K562 (cell line): ENCODE data around the gene HIVEP3. TPM values are rescaled to one million over a fixed set of nuclear protein-coding genes. Genes with fewer than 3 reads are reported as not detected.

ENCODE experiments used
- ATAC-seq: fragments of 200-7000 bp; cut with Tn5 transposase; 3 replicates; pipeline ENCODE4 v1.9.1; 2020; ENCODE audit warnings: moderate library complexity
- BruUV-seq: library from RNA; stranded (reverse); fragments of 400-500 nt; replicated peaks from 2 replicates; lab custom pipeline; 2021; lab: Mats Ljungman, UMichigan
- CTCF ChIA-PET: fragments of 300-600 bp; formaldehyde crosslinking; extraction: SDS; loops from one replicate; lab custom pipeline; 2021; ENCODE audit warnings: low intra/inter-chr PET ratio; lab: Yijun Ruan, JAX
- POLR2A ChIA-PET: fragments of 300-600, 350-650 bp; sonication (Branson Sonifier 250); formaldehyde crosslinking; extraction: SDS; loops from one replicate; lab custom pipeline; 2021; ENCODE audit warnings: antibody characterized with exemption, inconsistent platforms; lab: Yijun Ruan, JAX
- DNase-seq, 4 experiments: peaks; one replicate each; pipeline versions ENCODE4 v3.0.0 to v3.0.0-alpha.2; 2011 to 2018; ENCODE audit warnings: low spot score in 3 of 4, mixed read lengths in 3 of 4; ENCODE audit errors: extremely low read depth in 1 of 4
- FAIRE-seq: peaks from 2 replicates; lab custom pipeline; 2011; peaks lifted over from hg19 to GRCh38; lab: Jason Lieb, UNC
- H2AFZ ChIP-seq: 2 replicates; pipeline ENCODE4 v1.6.0; 2011; ENCODE audit warnings: low read depth, low read length, control low read depth, inconsistent platforms
- H3K27ac ChIP-seq: fragments of 200-600 bp; 3 replicates; pipeline ENCODE4 v1.8.0; 2011; ENCODE audit warnings: low read depth, mild to moderate bottlenecking, control low read depth, inconsistent platforms, low read length, moderate library complexity, mixed read lengths; ENCODE audit errors: extremely low read depth
- H3K27me3 ChIP-seq, 2 experiments: fragments of 300-600 bp in 1 of 2; 2 replicates in 1 of 2; 3 replicates in 1 of 2; pipeline versions ENCODE4 v1.6.0 to v1.8.0; 2011; ENCODE audit warnings: inconsistent platforms in 2 of 2, low read length in 2 of 2, mild to moderate bottlenecking in 1 of 2, mixed read lengths in 1 of 2, moderate library complexity in 1 of 2; ENCODE audit not compliant: control insufficient read depth in 2 of 2, insufficient read depth in 2 of 2
- H3K36me3 ChIP-seq: fragments of 300-600 bp; 3 replicates; pipeline ENCODE4 v1.8.0; 2011; ENCODE audit warnings: mild to moderate bottlenecking, low read length, inconsistent platforms; ENCODE audit not compliant: control insufficient read depth, insufficient read depth
- H3K4me1 ChIP-seq, 2 experiments: fragments of 200-600 bp in 1 of 2; replicated peaks in 1 of 2; 2 replicates in 1 of 2; 3 replicates in 1 of 2; pipeline versions ENCODE4 v1.5.1 to v1.8.0; 2011; ENCODE audit warnings: inconsistent platforms in 2 of 2, low read length in 2 of 2, mild to moderate bottlenecking in 1 of 2, mixed read lengths in 1 of 2, moderate library complexity in 1 of 2; ENCODE audit not compliant: control insufficient read depth in 2 of 2, insufficient read depth in 2 of 2
- H3K4me2 ChIP-seq: 2 replicates; pipeline ENCODE4 v1.6.1; 2011; ENCODE audit warnings: low read length, control low read depth, inconsistent platforms, mixed read lengths; ENCODE audit not compliant: insufficient read depth
- H3K4me3 ChIP-seq: fragments of 200-600 bp; sonication (generic), shearing (Covaris generic); 2 replicates; pipeline ENCODE4 v1.5.1; 2016; ENCODE audit warnings: control low read depth, inconsistent platforms
- H3K79me2 ChIP-seq: fragments of 200-600 bp; 3 replicates; pipeline ENCODE4 v1.8.0; 2011; ENCODE audit warnings: low read length, inconsistent platforms; ENCODE audit not compliant: control insufficient read depth, insufficient read depth
- H3K9ac ChIP-seq, 2 experiments: 2 replicates each; pipeline versions ENCODE4 v1.6.0 to v1.6.1; 2011; ENCODE audit warnings: low read depth in 2 of 2, low read length in 2 of 2, control low read depth in 1 of 2, inconsistent platforms in 1 of 2, mild to moderate bottlenecking in 1 of 2, mixed read lengths in 1 of 2; ENCODE audit not compliant: insufficient read depth in 1 of 2
- H3K9me1 ChIP-seq: one replicate; pipeline ENCODE4 v1.6.0; 2011; ENCODE audit warnings: inconsistent platforms, mild to moderate bottlenecking, low read length, moderate library complexity; ENCODE audit not compliant: control insufficient read depth, insufficient read depth
- H3K9me3 ChIP-seq: replicated peaks from 2 replicates; pipeline ENCODE4 v1.5.1; 2011; ENCODE audit warnings: low read depth, low read length, inconsistent platforms; ENCODE audit not compliant: control insufficient read depth, insufficient read depth
- H4K20me1 ChIP-seq: replicated peaks from 2 replicates; pipeline ENCODE4 v1.6.1; 2011; ENCODE audit warnings: low read length, inconsistent platforms, mixed read lengths; ENCODE audit not compliant: control insufficient read depth, insufficient read depth
- AFF1 ChIP-seq, 2 experiments: fragments of 450-650 bp; IDR thresholded peaks; 2 replicates each; pipeline ENCODE4 v1.6.1; 2018; ENCODE audit warnings: mild to moderate bottlenecking in 2 of 2, low read depth in 1 of 2; ENCODE audit not compliant: partially characterized antibody in 2 of 2
- ASH1L ChIP-seq: fragments of 450-650 bp; IDR thresholded peaks from 2 replicates; pipeline ENCODE4 v1.6.1; 2018; ENCODE audit warnings: borderline replicate concordance, mild to moderate bottlenecking, low read depth; ENCODE audit not compliant: partially characterized antibody
- BRF1 ChIP-seq: IDR thresholded peaks from 3 replicates; pipeline ENCODE4 v1.6.1; 2011; ENCODE audit warnings: borderline replicate concordance, mild to moderate bottlenecking; ENCODE audit not compliant: insufficient read length; ENCODE audit errors: extremely low read depth
- CCNT2 ChIP-seq: IDR thresholded peaks from 2 replicates; pipeline ENCODE4 v1.6.1; 2011; ENCODE audit warnings: borderline replicate concordance, low read depth, mild to moderate bottlenecking, moderate library complexity, mixed read lengths, low read length; ENCODE audit not compliant: insufficient read length; ENCODE audit errors: extremely low read depth
- CREB3 ChIP-seq: fragments of 450-650 bp; conservative IDR thresholded peaks from 2 replicates; pipeline ENCODE4 v1.6.1; 2016; ENCODE audit warnings: missing genetic modification characterization, low read depth, mild to moderate bottlenecking, missing compliant biosample characterization, moderate library complexity
- DMBX1 ChIP-seq: fragments of 250-450 bp; sonication (Bioruptor Pico); IDR thresholded peaks from 2 replicates; pipeline ENCODE4 v1.8.0; 2022; ENCODE audit warnings: inconsistent platforms, mild to moderate bottlenecking, moderate library complexity, borderline replicate concordance
- HSF4 ChIP-seq: fragments of 250-450 bp; sonication (Bioruptor Pico); IDR thresholded peaks from 2 replicates; pipeline ENCODE4 v2.1.2; 2022; ENCODE audit warnings: mild to moderate bottlenecking, moderate library complexity, borderline replicate concordance
- NFXL1 ChIP-seq: fragments of 450-650 bp; formaldehyde crosslinking; IDR thresholded peaks from 2 replicates; pipeline ENCODE4 v1.4.0; 2021; ENCODE audit warnings: mild to moderate bottlenecking
- RAD21 ChIP-seq, 2 experiments: fragments of 250-450 bp in 1 of 2; fragments of 450-650 bp in 1 of 2; sonication (Bioruptor Pico) in 1 of 2; formaldehyde crosslinking in 1 of 2; IDR thresholded peaks in 1 of 2; conservative IDR thresholded peaks in 1 of 2; 2 replicates each; pipeline versions ENCODE4 v1.4.0 to v1.8.0; 2020 to 2022; ENCODE audit warnings: mild to moderate bottlenecking in 2 of 2, moderate library complexity in 1 of 2
- RBM34 ChIP-seq: fragments of 200-400 bp; formaldehyde crosslinking; IDR thresholded peaks from 2 replicates; pipeline ENCODE4 v1.6.1; 2018; ENCODE audit warnings: low read length, borderline replicate concordance; ENCODE audit not compliant: insufficient read depth
- TAF7 ChIP-seq: fragments of 450-650 bp; IDR thresholded peaks from 2 replicates; pipeline ENCODE4 v1.6.1; 2016; ENCODE audit warnings: missing genetic modification characterization, missing compliant biosample characterization
- TBP ChIP-seq: optimal IDR thresholded peaks from 2 replicates; pipeline ENCODE3; 2011; ENCODE audit warnings: low read depth, low read length, improper control_type of control experiment
- TOE1 ChIP-seq, 2 experiments: fragments of 450-650 bp in 1 of 2; sonication (generic) in 1 of 2; formaldehyde crosslinking in 1 of 2; IDR thresholded peaks; 2 replicates each; pipeline versions ENCODE4 v1.7.1 to v1.8.0; 2016 to 2022; ENCODE audit warnings: borderline replicate concordance in 2 of 2, mild to moderate bottlenecking in 2 of 2, antibody characterized with exemption in 1 of 2, inconsistent platforms in 1 of 2, low read depth in 1 of 2, missing genetic modification reagents in 1 of 2, moderate library complexity in 1 of 2
- ZNF24 ChIP-seq: fragments of 450-650 bp; IDR thresholded peaks from 2 replicates; pipeline ENCODE4 v1.6.1; 2016
- ZZZ3 ChIP-seq: fragments of 450-650 bp; IDR thresholded peaks from 2 replicates; pipeline ENCODE4 v1.6.1; 2016; ENCODE audit warnings: antibody characterized with exemption, mild to moderate bottlenecking, moderate library complexity
- WGBS: fragments of 100-300 bp; shearing (Covaris generic); methylation state at CpG from one replicate; pipeline ENCODE4 v1.1.6; 2016; ENCODE audit warnings: low coverage, mixed read lengths; ENCODE audit not compliant: insufficient coverage; ENCODE audit errors: missing lambda C conversion rate; 5-methylcytosine and 5-hydroxymethylcytosine counted together
- in situ Hi-C: fragments of 300-500 bp; cut with MboI; formaldehyde crosslinking; loops from 4 replicates; pipeline ENCODE4 v1.15.0; 2018; ENCODE audit warnings: inconsistent platforms, mixed read lengths
- intact Hi-C: fragments of 100-400 bp; cut with micrococcal nuclease; formaldehyde crosslinking; loops from 2 replicates; pipeline ENCODE4 v1.14.2; 2022
- polyA plus RNA-seq, 8 experiments: library from polyadenylated mRNA; depleted of rRNA in 4 of 8; stranded (reverse) in 5 of 8; unstranded in 3 of 8; fragments of >200 nt; fragmentation: Nextera tagmentation in 2 of 8; fragmentation: Illumina TruSeq in 1 of 8; extraction: Ambion mirVana in 2 of 8; extraction: Trizol in 1 of 8; gene quantifications; 2 replicates each; pipeline versions ENCODE4 v1.2.1 to v1.2.3, GENCODE V29; 2011 to 2014; ENCODE audit warnings: inconsistent platforms in 1 of 8, missing spikeins in 1 of 8
- total RNA-seq, 7 experiments: library from RNA; depleted of rRNA in 6 of 7; stranded (reverse); fragments of >200 nt in 6 of 7; fragmentation: Illumina TruSeq in 2 of 7; extraction: Trizol in 2 of 7; gene quantifications; 2 replicates each; pipeline versions ENCODE4 v1.2.1 to v1.2.3, GENCODE V29; 2011 to 2021; ENCODE audit warnings: low replicate concordance in 1 of 7

Gene HIVEP3
- total and polyA plus RNA-seq, 9 of the 15 experiments (the other 6 are each of a cell fraction or from before 2014, with no cell fraction given) = 0.09 to 0.58 (median 0.34) TPM; not detected in 1

GRCh38 chr1:41799723-41800122 lies 119.0 kb downstream of the HIVEP3 start:
- H3K4me2 ChIP-seq = no peak overlapping the region
- intact Hi-C loops = no loop called here
- no peak overlapping the region for H2AFZ ChIP-seq
- H4K20me1 ChIP-seq = no peaks in the 10 kb centered on the region
- no peak for ATAC-seq
- DNase-seq = no peak
- no peaks in the 10 kb centered on the region for H3K36me3 ChIP-seq
- no peaks in the 10 kb centered on the region for H3K9me1 ChIP-seq
- peaks cover 0 to 9% of the 10 kb centered on the region in 2 experiments; a peak in 1 of 5 replicates for H3K27me3 ChIP-seq
- H3K9ac ChIP-seq = no peak overlapping the region
- CTCF ChIA-PET = no interaction called here
- in situ Hi-C loops = loop anchor here (25.0 kb wide), 1 partner anchor 338 kb away; no protein-coding TSS in a partner anchor
- H3K79me2 ChIP-seq = no peaks in the 10 kb centered on the region
- no peak for FAIRE-seq
- H3K9me3 ChIP-seq = no peaks in the 10 kb centered on the region
- POLR2A ChIA-PET = no interaction called here
- no peak overlapping the region for H3K4me3 ChIP-seq
- H3K27ac ChIP-seq = no peak overlapping the region
- BruUV-seq = no TSS peak
- H3K4me1 ChIP-seq = no peaks in the 10 kb centered on the region
- WGBS = 3% methylated on average over 2 of the region's 2 CpGs
- TF ChIP-seq ZZZ3 (no peak), TOE1 (IDR thresholded peaks at IDR 0.05; ENCODE audit: borderline replicate concordance) (no peak), TOE1 (CRISPR knock-in tag; IDR thresholded peaks at IDR 0.05; ENCODE audit: borderline replicate concordance, low read depth) (no peak), ASH1L (no peak), TAF7 (tag) (no peak), TBP (no peak), DMBX1 (CRISPR knock-in tag) (no peak), BRF1 (no peak), AFF1 (IDR thresholded peaks at IDR 0.05; ENCODE audit: low read depth in 1 of 2, partially characterized antibody in 2 of 2) (no peak), HSF4 (CRISPR knock-in tag) (no peak), CCNT2 (no peak), RAD21 (CRISPR knock-in tag; conservative IDR thresholded peaks at IDR 0.05 in 1 of 2, IDR thresholded peaks at IDR 0.05 in 1 of 2) (no peak), RBM34 (no peak), CREB3 (tag) (no peak), ZNF24 (no peak), NFXL1 (CRISPR knock-in tag) (no peak)
